ENCODE results near the gene SUGCT.
"Not testable (repeated sequence)": the region's sequence is repeated elsewhere in the genome, so short reads cannot be mapped to it uniquely, and the experiment has no call there.

Gene SUGCT

GRCh38 chr7:40644454-40645188, 509.8 kb downstream of the SUGCT start:
- no peak for DNase-seq

- DNase-seq, result no peak
Measured at GRCh38 chr7:40645197-40645596, 510.4 kb downstream of the SUGCT start.

- no peak for DNase-seq
Measured at GRCh38 chr7:40646717-40647116, 511.9 kb downstream of the SUGCT start.

- DNase-seq, result peak; percentile 46
Measured at GRCh38 chr7:40647719-40648118, 512.9 kb downstream of the SUGCT start.

GRCh38 chr7:40649247-40649646, 514.4 kb downstream of the SUGCT start:
- no peak for DNase-seq

- not testable (repeated sequence) for DNase-seq
Measured at GRCh38 chr7:40650903-40651302, 516.1 kb downstream of the SUGCT start.

GRCh38 chr7:40654171-40654570, 519.4 kb downstream of the SUGCT start:
- DNase-seq, result no peak

- no peak for DNase-seq
Measured at GRCh38 chr7:40655426-40655825, 520.6 kb downstream of the SUGCT start.

GRCh38 chr7:40656349-40656748, 521.5 kb downstream of the SUGCT start:
- DNase-seq, result no peak

GRCh38 chr7:40658729-40659128, 523.9 kb downstream of the SUGCT start:
- no peak for DNase-seq

- no peak for DNase-seq
Measured at GRCh38 chr7:40659231-40659630, 524.4 kb downstream of the SUGCT start.

GRCh38 chr7:40673285-40673684, 538.5 kb downstream of the SUGCT start:
- DNase-seq, result peak; percentile 84

- DNase-seq, result no peak
Measured at GRCh38 chr7:40674316-40674715, 539.5 kb downstream of the SUGCT start.

GRCh38 chr7:40675741-40676140, 540.9 kb downstream of the SUGCT start:
- no peak for DNase-seq

GRCh38 chr7:40676221-40676620, 541.4 kb downstream of the SUGCT start:
- DNase-seq, result peak; percentile 61

- DNase-seq, result peak; percentile 50
Measured at GRCh38 chr7:40680657-40681056, 545.9 kb downstream of the SUGCT start.

GRCh38 chr7:40682696-40683095, 547.9 kb downstream of the SUGCT start:
- DNase-seq, result no peak

- no peak for DNase-seq
Measured at GRCh38 chr7:40694026-40694809, 559.4 kb downstream of the SUGCT start.

GRCh38 chr7:40694991-40695390, 560.2 kb downstream of the SUGCT start:
- DNase-seq, result no peak

- DNase-seq, result no peak
Measured at GRCh38 chr7:40697653-40698052, 562.8 kb downstream of the SUGCT start.

GRCh38 chr7:40698214-40698920, 563.6 kb downstream of the SUGCT start:
- DNase-seq, result no peak

GRCh38 chr7:40698921-40699260, 564.1 kb downstream of the SUGCT start:
- no peak for DNase-seq

GRCh38 chr7:40700653-40701421, 566.0 kb downstream of the SUGCT start:
- no peak for DNase-seq

Measured in HCEC 1CT (cell line).